MCF 10A (cell line): ENCODE data around the gene MAP3K9. TPM values are rescaled to one million over a fixed set of nuclear protein-coding genes. Genes with fewer than 3 reads are reported as not detected.

Source experiments
- BruUV-seq: library from RNA; stranded (reverse); fragments of 400-500 nt; replicated peaks from 2 replicates; lab custom pipeline; 2021; lab: Mats Ljungman, UMichigan
- CTCF ChIA-PET: fragments of 300-600 bp; sonication (Branson Sonifier 250); formaldehyde crosslinking; extraction: SDS; loops from one replicate; lab custom pipeline; 2021; ENCODE audit warnings: antibody characterized with exemption, inconsistent platforms; lab: Yijun Ruan, JAX
- POLR2A ChIA-PET: fragments of 300-600, 350-650 bp; sonication (Branson Sonifier 250); formaldehyde crosslinking; extraction: SDS; loops from one replicate; lab custom pipeline; 2020; ENCODE audit warnings: antibody characterized with exemption, inconsistent platforms; lab: Yijun Ruan, JAX
- DNase-seq: peaks from one replicate; pipeline ENCODE4 v3.0.0-alpha.2; 2018; ENCODE audit not compliant: unreplicated experiment
- H3K27ac Mint-ChIP-seq: one replicate; pipeline ENCODE4 v1.8.0; 2022; ENCODE audit warnings: mild to moderate bottlenecking, low read depth, mixed read lengths; ENCODE audit not compliant: unreplicated experiment
- H3K27me3 Mint-ChIP-seq: one replicate; pipeline ENCODE4 v1.8.0; 2022; ENCODE audit warnings: mixed read lengths; ENCODE audit not compliant: insufficient read depth, unreplicated experiment
- H3K36me3 Mint-ChIP-seq: one replicate; pipeline ENCODE4 v1.8.0; 2022; ENCODE audit warnings: mild to moderate bottlenecking, moderate library complexity, mixed read lengths; ENCODE audit not compliant: insufficient read depth, unreplicated experiment
- H3K4me1 Mint-ChIP-seq: one replicate; pipeline ENCODE4 v1.8.0; 2022; ENCODE audit warnings: mixed read lengths; ENCODE audit not compliant: insufficient read depth, unreplicated experiment
- H3K4me3 Mint-ChIP-seq: one replicate; pipeline ENCODE4 v1.8.0; 2022; ENCODE audit warnings: mild to moderate bottlenecking, moderate library complexity, mixed read lengths; ENCODE audit not compliant: unreplicated experiment
- H3K9me3 Mint-ChIP-seq: one replicate; pipeline ENCODE4 v1.8.0; 2022; ENCODE audit warnings: mixed read lengths; ENCODE audit not compliant: unreplicated experiment
- intact Hi-C: fragments of 100-400 bp; cut with micrococcal nuclease; formaldehyde crosslinking; loops from 2 replicates; pipeline ENCODE4 v1.14.1; 2022
- total RNA-seq: library from RNA; stranded (reverse); gene quantifications from 2 replicates; pipeline ENCODE4 v1.2.3, GENCODE V29; 2022
- TF ChIP-seq, protein P1 (sequence below): fragments of 200-600 bp; IDR thresholded peaks from one replicate; pipeline ENCODE4 v1.8.0; 2022; ENCODE audit warnings: antibody characterized with exemption, mild to moderate bottlenecking; ENCODE audit not compliant: unreplicated experiment

MAP3K9 gene
- total RNA-seq, 1 experiment from 2014 or later, result 18.6 TPM

DNA sequence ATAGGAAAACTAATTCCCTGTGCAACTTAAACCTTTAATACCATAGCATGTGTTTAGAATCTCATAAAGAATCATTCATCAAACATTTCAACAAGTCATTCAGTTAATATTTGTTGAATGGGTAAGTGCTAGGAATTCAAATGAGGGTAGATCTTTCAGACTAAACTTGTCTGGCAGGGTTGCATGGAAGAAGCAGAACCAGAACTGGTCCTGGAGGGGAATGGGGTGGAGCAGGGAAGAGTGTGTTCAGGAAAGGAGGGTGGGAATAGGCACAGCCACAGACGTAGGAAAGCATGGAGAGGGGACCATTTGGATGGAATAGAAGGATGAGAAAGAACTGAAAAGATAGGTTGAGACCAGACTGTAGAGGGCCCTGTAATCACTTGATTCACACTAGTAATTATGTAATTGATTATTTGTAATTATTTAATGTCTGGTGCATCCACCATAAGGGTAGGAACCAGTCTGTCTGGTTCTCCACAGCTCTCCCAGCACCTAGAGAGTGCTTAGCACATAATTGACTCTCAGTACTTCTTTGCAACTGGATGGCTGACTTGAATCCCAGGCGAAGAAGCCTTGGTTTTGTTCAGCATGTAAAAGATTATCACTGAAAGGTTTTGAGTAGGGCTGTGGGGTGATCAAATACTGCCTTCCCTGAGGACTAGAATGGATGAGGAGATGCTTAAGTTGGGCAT, 3.0 kb upstream of the MAP3K9 start:
- Mint-ChIP-seq H3K4me1 (peaks cover 6% of the 10 kb centered on the region), H3K36me3 (no peaks in the 10 kb centered on the region), H3K27ac (no peak overlapping the region), H3K4me3 (no peak overlapping the region), H3K27me3 (no peaks in the 10 kb centered on the region), H3K9me3 (no peaks in the 10 kb centered on the region)
- CTCF ChIA-PET, result no interaction called here
- BruUV-seq, result no TSS peak
- DNase-seq, result no peak
- POLR2A ChIA-PET, result interaction anchor here (4.5 kb wide), 1 partner anchor 56 kb away, joined by 69 read pairs; no protein-coding TSS in a partner anchor
- TF ChIP-seq, protein P1, sequence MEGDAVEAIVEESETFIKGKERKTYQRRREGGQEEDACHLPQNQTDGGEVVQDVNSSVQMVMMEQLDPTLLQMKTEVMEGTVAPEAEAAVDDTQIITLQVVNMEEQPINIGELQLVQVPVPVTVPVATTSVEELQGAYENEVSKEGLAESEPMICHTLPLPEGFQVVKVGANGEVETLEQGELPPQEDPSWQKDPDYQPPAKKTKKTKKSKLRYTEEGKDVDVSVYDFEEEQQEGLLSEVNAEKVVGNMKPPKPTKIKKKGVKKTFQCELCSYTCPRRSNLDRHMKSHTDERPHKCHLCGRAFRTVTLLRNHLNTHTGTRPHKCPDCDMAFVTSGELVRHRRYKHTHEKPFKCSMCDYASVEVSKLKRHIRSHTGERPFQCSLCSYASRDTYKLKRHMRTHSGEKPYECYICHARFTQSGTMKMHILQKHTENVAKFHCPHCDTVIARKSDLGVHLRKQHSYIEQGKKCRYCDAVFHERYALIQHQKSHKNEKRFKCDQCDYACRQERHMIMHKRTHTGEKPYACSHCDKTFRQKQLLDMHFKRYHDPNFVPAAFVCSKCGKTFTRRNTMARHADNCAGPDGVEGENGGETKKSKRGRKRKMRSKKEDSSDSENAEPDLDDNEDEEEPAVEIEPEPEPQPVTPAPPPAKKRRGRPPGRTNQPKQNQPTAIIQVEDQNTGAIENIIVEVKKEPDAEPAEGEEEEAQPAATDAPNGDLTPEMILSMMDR, result no peak
- intact Hi-C loops, result loop anchor here (10.0 kb wide), 1 partner anchor 1043 kb away; no protein-coding TSS in a partner anchor

DNA sequence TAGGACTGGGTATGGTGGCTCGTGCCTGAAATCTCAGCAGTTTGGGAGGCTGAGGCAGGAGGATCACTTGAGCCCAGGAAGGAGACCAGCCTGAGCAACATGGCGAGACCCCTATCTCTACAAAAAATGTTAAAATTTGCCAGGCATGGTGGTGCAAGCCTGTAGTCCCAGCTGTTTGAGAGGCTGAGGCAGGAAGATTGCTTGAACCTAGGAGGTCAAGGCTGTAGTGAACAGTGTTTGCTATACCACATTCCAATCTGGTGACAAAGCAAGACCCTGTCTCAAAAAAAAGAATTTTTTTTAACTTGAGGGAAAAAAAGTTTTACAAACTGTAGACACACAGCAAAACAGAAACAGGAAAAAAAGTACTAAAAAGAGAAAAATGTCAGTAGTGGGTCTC, 2.3 kb upstream of the MAP3K9 start:
- no peak overlapping the region for H3K27ac Mint-ChIP-seq
- intact Hi-C loops, result loop anchor here (10.0 kb wide), 1 partner anchor 1043 kb away; no protein-coding TSS in a partner anchor
- no peaks in the 10 kb centered on the region for H3K27me3 Mint-ChIP-seq

DNA sequence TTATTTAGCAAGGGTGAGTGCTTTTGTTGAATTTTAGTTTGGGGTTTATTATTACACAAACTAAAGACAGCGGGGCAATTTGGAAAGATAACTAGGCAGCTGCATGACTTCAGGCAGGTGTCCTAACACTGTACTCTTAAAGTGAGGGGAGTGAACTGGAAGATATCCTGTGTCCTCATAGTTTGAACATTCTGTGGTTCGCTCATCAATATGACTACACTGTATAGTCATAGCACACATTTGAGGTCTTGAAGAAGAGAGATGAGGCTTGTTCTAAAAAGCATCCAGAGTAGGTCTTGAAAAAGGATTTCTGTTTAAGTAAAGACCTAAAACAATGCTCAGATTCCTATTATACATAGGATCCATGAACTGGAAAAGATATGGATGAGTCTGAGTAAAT, 1.7 kb upstream of the MAP3K9 start:
- TF ChIP-seq, protein P1, result no peak
- CTCF ChIA-PET, result interaction anchor here (1.9 kb wide), 1 partner anchor 160 kb away, joined by 6 read pairs; no protein-coding TSS in a partner anchor
- Mint-ChIP-seq H3K9me3 (no peaks in the 10 kb centered on the region), H3K27ac (no peak overlapping the region), H3K36me3 (no peaks in the 10 kb centered on the region), H3K4me1 (peaks cover 6% of the 10 kb centered on the region), H3K27me3 (no peaks in the 10 kb centered on the region), H3K4me3 (no peak overlapping the region)
- no TSS peak for BruUV-seq
- no peak for DNase-seq
- POLR2A ChIA-PET, result interaction anchor here (0.7 to 4.5 kb wide), 4 partner anchors 29 to 211 kb away, joined by 3 to 69 read pairs (median 17); no protein-coding TSS in a partner anchor
- intact Hi-C loops, result loop anchor here (10.0 kb wide), 1 partner anchor 1044 kb away; no protein-coding TSS in a partner anchor

More for the DNA sequence above, 2.3 kb upstream of the MAP3K9 start:
- CTCF ChIA-PET, result no interaction called here
- TF ChIP-seq, protein P1, result no peak
- no peak for DNase-seq
- POLR2A ChIA-PET, result interaction anchor here (1.0 to 4.5 kb wide), 3 partner anchors 29 to 212 kb away, joined by 3 to 69 read pairs (median 31); no protein-coding TSS in a partner anchor
- H3K9me3 Mint-ChIP-seq, result no peaks in the 10 kb centered on the region
- no peaks in the 10 kb centered on the region for H3K36me3 Mint-ChIP-seq
- no TSS peak for BruUV-seq
- no peak overlapping the region for H3K4me3 Mint-ChIP-seq
- H3K4me1 Mint-ChIP-seq, result peaks cover 6% of the 10 kb centered on the region

DNA sequence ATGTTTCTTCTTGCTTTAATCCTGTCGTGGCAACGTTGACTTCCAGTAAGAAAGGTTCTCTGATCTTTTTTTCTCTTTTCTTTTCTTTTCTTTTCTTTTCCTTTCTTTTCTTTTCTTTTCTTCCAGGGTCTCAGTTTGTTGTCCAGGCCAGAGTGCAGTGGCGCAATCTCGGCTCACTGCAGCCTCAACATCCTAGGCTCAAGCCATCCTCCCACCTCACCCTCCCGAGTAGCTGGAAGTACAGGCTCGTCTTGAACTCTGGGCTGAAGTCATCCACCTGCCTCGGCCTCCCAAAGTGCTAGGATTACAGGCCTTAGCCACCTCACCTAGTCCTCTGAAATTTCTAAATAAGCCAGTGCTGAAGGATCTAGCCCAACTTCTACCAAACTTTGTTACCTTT, 1.3 kb upstream of the MAP3K9 start:
- DNase-seq, result no peak
- ChIA-PET POLR2A (interaction anchor here (0.6 to 4.5 kb wide), 9 partner anchors 28 to 211 kb away, joined by 3 to 69 read pairs (median 8); partner anchors contain the start of gene MED6), CTCF (interaction anchor here (1.9 kb wide), 1 partner anchor 160 kb away, joined by 6 read pairs; no protein-coding TSS in a partner anchor)
- Mint-ChIP-seq H3K4me1 (peaks cover 6% of the 10 kb centered on the region), H3K27ac (no peak overlapping the region), H3K4me3 (no peak overlapping the region), H3K9me3 (no peaks in the 10 kb centered on the region), H3K27me3 (no peaks in the 10 kb centered on the region), H3K36me3 (no peaks in the 10 kb centered on the region)
- intact Hi-C loops, result loop anchor here (10.0 kb wide), 1 partner anchor 1044 kb away; no protein-coding TSS in a partner anchor
- BruUV-seq, result no TSS peak
- TF ChIP-seq, protein P1, result no peak
